HepG2 (cell line): ENCODE results near the gene USF1. TPM values are rescaled to one million over a fixed set of nuclear protein-coding genes. Genes with fewer than 3 reads are reported as not detected.

Source experiments
- CEBPG ChIP-seq: IDR thresholded peaks from 2 replicates; pipeline ENCODE4 v1.6.1; 2016
- MTA3 ChIP-seq: sonication (generic); formaldehyde crosslinking; IDR thresholded peaks from 2 replicates; pipeline ENCODE4 v1.4.0; 2020; ENCODE audit warnings: missing genetic modification reagents
- PRPF4 ChIP-seq: fragments of 200-400 bp; formaldehyde crosslinking; IDR thresholded peaks from 2 replicates; pipeline ENCODE4 v1.6.1; 2016; ENCODE audit warnings: low read length, low read depth; ENCODE audit not compliant: poor library complexity, severe bottlenecking
- SIX1 ChIP-seq: sonication (generic); formaldehyde crosslinking; IDR thresholded peaks from 2 replicates; pipeline ENCODE4 v1.4.0; 2020; ENCODE audit warnings: missing genetic modification reagents, borderline replicate concordance
- SMAD3 ChIP-seq: sonication (generic); formaldehyde crosslinking; IDR thresholded peaks from 2 replicates; pipeline ENCODE4 v1.4.0; 2020; ENCODE audit warnings: missing genetic modification reagents
- ZMYM4 ChIP-seq: sonication (generic); formaldehyde crosslinking; IDR thresholded peaks from 2 replicates; pipeline ENCODE4 v1.8.1; 2023; ENCODE audit warnings: mild to moderate bottlenecking, missing genetic modification reagents
- ZNF263 ChIP-seq: sonication (generic); formaldehyde crosslinking; IDR thresholded peaks from 2 replicates; pipeline ENCODE4 v1.4.0; 2020; ENCODE audit warnings: missing genetic modification reagents
- ZNF317 ChIP-seq: sonication (generic); formaldehyde crosslinking; IDR thresholded peaks from 2 replicates; pipeline ENCODE4 v1.5.0; 2020; ENCODE audit warnings: mild to moderate bottlenecking, missing genetic modification reagents
- polyA plus RNA-seq, 8 experiments: library from polyadenylated mRNA; depleted of rRNA in 3 of 8; stranded (reverse) in 7 of 8; unstranded in 1 of 8; fragments of >200 nt; fragmentation: Illumina TruSeq in 4 of 8; extraction: Trizol in 4 of 8; gene quantifications; 2 replicates each; pipeline versions ENCODE4 v1.2.1 to v1.2.3, GENCODE V29; 2011 to 2016; ENCODE audit warnings: low read depth in 4 of 8, missing spikeins in 1 of 8, mixed read lengths in 1 of 8; ENCODE audit not compliant: insufficient read depth in 1 of 8
- total RNA-seq, 5 experiments: library from RNA; depleted of rRNA; stranded (reverse); fragments of >200 nt; fragmentation: Illumina TruSeq; extraction: Trizol; gene quantifications; 2 replicates each; pipeline ENCODE4 v1.2.3, GENCODE V29; 2016; ENCODE audit warnings: low read depth in 1 of 5
- TF ChIP-seq, protein P1 (sequence below): sonication (generic); formaldehyde crosslinking; IDR thresholded peaks from 2 replicates; pipeline ENCODE4 v1.9.0; 2021; ENCODE audit warnings: missing genetic modification reagents, borderline replicate concordance
- TF ChIP-seq, protein P2 (sequence below): sonication (generic); formaldehyde crosslinking; IDR thresholded peaks from 2 replicates; pipeline ENCODE4 v1.9.0; 2021; ENCODE audit warnings: missing genetic modification reagents, mild to moderate bottlenecking, borderline replicate concordance
- TF ChIP-seq, protein P3 (sequence below): sonication (generic); formaldehyde crosslinking; IDR thresholded peaks from 2 replicates; pipeline ENCODE4 v1.4.0; 2020; ENCODE audit warnings: mild to moderate bottlenecking, missing genetic modification reagents
- TF ChIP-seq, protein P4 (sequence below): sonication (generic); formaldehyde crosslinking; IDR thresholded peaks from 2 replicates; pipeline ENCODE4 v1.4.0; 2020; ENCODE audit warnings: mild to moderate bottlenecking, missing genetic modification reagents
- TF ChIP-seq, protein P5 (sequence below): sonication (generic); formaldehyde crosslinking; IDR thresholded peaks from 2 replicates; pipeline ENCODE4 v1.5.0; 2020; ENCODE audit warnings: missing genetic modification reagents
- TF ChIP-seq, protein P6 (sequence below): sonication (generic); formaldehyde crosslinking; IDR thresholded peaks from 2 replicates; pipeline ENCODE4 v1.5.1; 2020; ENCODE audit warnings: mild to moderate bottlenecking, missing genetic modification reagents, borderline replicate concordance

Gene USF1
- total and polyA plus RNA-seq, 2 of the 13 experiments (the other 11 are each of a cell fraction or from before 2014, with no cell fraction given): 26.9 to 39.4 TPM

DNA sequence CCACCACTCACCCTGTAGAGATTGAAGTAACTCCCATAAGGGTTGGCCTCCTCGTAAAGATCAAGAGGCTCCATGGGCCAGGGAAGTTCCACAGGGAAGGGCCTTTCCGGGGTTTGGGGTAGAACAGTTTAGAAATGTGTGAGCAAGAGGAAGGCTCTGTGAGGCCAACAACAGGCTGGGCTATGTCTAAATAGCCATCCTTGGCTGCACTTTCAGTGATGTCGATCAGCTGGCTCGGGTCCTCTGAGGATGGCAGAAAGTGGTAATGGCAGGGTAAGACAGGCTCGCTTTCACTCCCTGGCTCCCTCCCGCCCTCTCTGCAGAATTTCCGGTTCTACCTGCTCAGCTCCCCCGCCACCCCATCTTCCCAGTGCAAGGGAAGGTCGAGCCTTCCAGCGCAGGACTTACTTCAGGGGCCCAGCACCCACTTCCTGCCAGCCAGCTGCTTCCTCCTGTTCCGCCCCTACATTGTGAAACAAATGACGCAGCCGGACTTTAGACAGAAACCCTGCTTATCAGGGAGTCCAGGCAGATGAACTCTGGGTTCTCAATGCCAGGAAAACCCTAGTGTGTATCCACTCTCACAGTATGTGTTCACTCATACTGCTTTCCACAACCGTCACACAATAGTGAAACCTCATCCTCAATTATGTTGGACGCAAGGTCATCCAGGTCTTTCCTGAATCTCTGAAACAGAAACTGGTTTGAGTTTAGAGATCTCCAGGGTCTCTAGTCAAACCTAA lies 32.1 kb downstream of the USF1 start (continued):
- TF ChIP-seq, protein P1, sequence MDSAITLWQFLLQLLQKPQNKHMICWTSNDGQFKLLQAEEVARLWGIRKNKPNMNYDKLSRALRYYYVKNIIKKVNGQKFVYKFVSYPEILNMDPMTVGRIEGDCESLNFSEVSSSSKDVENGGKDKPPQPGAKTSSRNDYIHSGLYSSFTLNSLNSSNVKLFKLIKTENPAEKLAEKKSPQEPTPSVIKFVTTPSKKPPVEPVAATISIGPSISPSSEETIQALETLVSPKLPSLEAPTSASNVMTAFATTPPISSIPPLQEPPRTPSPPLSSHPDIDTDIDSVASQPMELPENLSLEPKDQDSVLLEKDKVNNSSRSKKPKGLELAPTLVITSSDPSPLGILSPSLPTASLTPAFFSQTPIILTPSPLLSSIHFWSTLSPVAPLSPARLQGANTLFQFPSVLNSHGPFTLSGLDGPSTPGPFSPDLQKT (CRISPR knock-in tag): no peak
- peak; percentile 97 for TF ChIP-seq CEBPG (CRISPR knock-in tag)
- TF ChIP-seq, protein P2, sequence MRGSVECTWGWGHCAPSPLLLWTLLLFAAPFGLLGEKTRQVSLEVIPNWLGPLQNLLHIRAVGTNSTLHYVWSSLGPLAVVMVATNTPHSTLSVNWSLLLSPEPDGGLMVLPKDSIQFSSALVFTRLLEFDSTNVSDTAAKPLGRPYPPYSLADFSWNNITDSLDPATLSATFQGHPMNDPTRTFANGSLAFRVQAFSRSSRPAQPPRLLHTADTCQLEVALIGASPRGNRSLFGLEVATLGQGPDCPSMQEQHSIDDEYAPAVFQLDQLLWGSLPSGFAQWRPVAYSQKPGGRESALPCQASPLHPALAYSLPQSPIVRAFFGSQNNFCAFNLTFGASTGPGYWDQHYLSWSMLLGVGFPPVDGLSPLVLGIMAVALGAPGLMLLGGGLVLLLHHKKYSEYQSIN: no peak
- no peak for TF ChIP-seq PRPF4
- TF ChIP-seq ZNF317 (CRISPR knock-in tag): peak; percentile 69; the same call in 1 of the 2 replicates
- TF ChIP-seq ZMYM4 (CRISPR knock-in tag): peak; percentile 93
- peak; percentile 10; the same call in 1 of the 2 replicates for TF ChIP-seq ZNF263 (CRISPR knock-in tag)
- TF ChIP-seq, protein P3, sequence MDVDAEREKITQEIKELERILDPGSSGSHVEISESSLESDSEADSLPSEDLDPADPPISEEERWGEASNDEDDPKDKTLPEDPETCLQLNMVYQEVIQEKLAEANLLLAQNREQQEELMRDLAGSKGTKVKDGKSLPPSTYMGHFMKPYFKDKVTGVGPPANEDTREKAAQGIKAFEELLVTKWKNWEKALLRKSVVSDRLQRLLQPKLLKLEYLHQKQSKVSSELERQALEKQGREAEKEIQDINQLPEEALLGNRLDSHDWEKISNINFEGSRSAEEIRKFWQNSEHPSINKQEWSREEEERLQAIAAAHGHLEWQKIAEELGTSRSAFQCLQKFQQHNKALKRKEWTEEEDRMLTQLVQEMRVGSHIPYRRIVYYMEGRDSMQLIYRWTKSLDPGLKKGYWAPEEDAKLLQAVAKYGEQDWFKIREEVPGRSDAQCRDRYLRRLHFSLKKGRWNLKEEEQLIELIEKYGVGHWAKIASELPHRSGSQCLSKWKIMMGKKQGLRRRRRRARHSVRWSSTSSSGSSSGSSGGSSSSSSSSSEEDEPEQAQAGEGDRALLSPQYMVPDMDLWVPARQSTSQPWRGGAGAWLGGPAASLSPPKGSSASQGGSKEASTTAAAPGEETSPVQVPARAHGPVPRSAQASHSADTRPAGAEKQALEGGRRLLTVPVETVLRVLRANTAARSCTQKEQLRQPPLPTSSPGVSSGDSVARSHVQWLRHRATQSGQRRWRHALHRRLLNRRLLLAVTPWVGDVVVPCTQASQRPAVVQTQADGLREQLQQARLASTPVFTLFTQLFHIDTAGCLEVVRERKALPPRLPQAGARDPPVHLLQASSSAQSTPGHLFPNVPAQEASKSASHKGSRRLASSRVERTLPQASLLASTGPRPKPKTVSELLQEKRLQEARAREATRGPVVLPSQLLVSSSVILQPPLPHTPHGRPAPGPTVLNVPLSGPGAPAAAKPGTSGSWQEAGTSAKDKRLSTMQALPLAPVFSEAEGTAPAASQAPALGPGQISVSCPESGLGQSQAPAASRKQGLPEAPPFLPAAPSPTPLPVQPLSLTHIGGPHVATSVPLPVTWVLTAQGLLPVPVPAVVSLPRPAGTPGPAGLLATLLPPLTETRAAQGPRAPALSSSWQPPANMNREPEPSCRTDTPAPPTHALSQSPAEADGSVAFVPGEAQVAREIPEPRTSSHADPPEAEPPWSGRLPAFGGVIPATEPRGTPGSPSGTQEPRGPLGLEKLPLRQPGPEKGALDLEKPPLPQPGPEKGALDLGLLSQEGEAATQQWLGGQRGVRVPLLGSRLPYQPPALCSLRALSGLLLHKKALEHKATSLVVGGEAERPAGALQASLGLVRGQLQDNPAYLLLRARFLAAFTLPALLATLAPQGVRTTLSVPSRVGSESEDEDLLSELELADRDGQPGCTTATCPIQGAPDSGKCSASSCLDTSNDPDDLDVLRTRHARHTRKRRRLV (CRISPR knock-in tag): no peak
- no peak for TF ChIP-seq MTA3 (CRISPR knock-in tag)
- TF ChIP-seq, protein P4, sequence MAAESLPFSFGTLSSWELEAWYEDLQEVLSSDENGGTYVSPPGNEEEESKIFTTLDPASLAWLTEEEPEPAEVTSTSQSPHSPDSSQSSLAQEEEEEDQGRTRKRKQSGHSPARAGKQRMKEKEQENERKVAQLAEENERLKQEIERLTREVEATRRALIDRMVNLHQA: no peak
- peak; percentile 84; the same call in 1 of the 2 replicates for TF ChIP-seq SIX1 (CRISPR knock-in tag)
- TF ChIP-seq, protein P5, sequence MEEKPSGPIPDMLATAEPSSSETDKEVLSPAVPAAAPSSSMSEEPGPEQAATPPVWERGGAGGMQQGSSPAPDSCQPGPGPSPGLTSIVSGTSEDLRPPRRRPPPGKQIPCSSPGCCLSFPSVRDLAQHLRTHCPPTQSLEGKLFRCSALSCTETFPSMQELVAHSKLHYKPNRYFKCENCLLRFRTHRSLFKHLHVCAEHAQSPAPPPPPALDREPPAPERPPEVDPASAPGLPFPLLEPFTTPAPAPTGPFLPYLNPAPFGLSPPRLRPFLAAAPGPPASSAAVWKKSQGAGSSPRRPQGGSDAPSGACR (CRISPR knock-in tag): peak; percentile 92; the same call in 1 of the 2 replicates
- TF ChIP-seq, protein P6, sequence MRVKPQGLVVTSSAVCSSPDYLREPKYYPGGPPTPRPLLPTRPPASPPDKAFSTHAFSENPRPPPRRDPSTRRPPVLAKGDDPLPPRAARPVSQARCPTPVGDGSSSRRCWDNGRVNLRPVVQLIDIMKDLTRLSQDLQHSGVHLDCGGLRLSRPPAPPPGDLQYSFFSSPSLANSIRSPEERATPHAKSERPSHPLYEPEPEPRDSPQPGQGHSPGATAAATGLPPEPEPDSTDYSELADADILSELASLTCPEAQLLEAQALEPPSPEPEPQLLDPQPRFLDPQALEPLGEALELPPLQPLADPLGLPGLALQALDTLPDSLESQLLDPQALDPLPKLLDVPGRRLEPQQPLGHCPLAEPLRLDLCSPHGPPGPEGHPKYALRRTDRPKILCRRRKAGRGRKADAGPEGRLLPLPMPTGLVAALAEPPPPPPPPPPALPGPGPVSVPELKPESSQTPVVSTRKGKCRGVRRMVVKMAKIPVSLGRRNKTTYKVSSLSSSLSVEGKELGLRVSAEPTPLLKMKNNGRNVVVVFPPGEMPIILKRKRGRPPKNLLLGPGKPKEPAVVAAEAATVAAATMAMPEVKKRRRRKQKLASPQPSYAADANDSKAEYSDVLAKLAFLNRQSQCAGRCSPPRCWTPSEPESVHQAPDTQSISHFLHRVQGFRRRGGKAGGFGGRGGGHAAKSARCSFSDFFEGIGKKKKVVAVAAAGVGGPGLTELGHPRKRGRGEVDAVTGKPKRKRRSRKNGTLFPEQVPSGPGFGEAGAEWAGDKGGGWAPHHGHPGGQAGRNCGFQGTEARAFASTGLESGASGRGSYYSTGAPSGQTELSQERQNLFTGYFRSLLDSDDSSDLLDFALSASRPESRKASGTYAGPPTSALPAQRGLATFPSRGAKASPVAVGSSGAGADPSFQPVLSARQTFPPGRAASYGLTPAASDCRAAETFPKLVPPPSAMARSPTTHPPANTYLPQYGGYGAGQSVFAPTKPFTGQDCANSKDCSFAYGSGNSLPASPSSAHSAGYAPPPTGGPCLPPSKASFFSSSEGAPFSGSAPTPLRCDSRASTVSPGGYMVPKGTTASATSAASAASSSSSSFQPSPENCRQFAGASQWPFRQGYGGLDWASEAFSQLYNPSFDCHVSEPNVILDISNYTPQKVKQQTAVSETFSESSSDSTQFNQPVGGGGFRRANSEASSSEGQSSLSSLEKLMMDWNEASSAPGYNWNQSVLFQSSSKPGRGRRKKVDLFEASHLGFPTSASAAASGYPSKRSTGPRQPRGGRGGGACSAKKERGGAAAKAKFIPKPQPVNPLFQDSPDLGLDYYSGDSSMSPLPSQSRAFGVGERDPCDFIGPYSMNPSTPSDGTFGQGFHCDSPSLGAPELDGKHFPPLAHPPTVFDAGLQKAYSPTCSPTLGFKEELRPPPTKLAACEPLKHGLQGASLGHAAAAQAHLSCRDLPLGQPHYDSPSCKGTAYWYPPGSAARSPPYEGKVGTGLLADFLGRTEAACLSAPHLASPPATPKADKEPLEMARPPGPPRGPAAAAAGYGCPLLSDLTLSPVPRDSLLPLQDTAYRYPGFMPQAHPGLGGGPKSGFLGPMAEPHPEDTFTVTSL (CRISPR knock-in tag): peak; percentile 82
- TF ChIP-seq SMAD3 (CRISPR knock-in tag): peak; percentile 97
